Mesenteric fat pad (tissue), 1 donor: ENCODE measurements around the gene MARCHF5. TPM values are rescaled to one million over a fixed set of nuclear protein-coding genes. Genes with fewer than 3 reads are reported as not detected.
"Not testable (repeated sequence)": the region's sequence is repeated elsewhere in the genome, so short reads cannot be mapped to it uniquely, and the experiment has no call there.

Experiments
- DNase-seq: peaks from one replicate; pipeline ENCODE4 v3.0.0-alpha.2; 2020; ENCODE audit warnings: low spot score
- total RNA-seq: library from RNA; stranded (reverse); fragmentation: NEBNext Ultra II Directional; extraction: Animal tissue kit (Norgen Biotek cat#: 25700); gene quantifications from one replicate; pipeline ENCODE4 v1.2.1, GENCODE V29; 2021
- donor health status: DM: yes; HTN: yes; CAD: no.

MARCHF5 gene
- total RNA-seq, 1 donor from 2014 or later, result 52.7 TPM

- DNase-seq, result no peak
These were observed 13.1 kb downstream of the MARCHF5 start for GRCh38 chr10:92304061-92304460.

- DNase-seq, result peak; percentile 65
These were observed 14.4 kb downstream of the MARCHF5 start for GRCh38 chr10:92305133-92306072.

GRCh38 chr10:92309272-92309671, 18.3 kb downstream of the MARCHF5 start:
- no peak for DNase-seq

GRCh38 chr10:92313750-92314149, 22.8 kb downstream of the MARCHF5 start:
- DNase-seq, result no peak

DNA sequence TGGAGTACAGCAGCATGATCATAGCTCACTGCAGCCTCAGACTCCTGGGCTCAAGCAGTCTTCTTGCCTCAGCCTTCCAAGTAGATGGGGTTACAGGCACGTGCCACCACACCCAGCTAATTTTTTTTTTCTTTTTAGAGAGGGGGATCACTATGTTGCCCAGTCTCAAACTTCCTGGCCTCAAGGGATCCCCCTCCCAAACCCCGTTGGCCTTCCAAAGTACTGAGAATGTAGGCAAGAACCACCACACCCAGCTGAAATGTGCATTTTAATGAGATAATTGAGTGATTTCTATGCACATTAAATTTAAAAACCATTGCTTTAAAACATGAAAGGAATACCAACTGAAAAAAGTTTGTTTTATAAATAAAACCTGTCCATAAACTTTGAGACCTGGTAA, 25.6 kb downstream of the MARCHF5 start:
- DNase-seq, result no peak

- DNase-seq, result no peak
These were observed 32.1 kb downstream of the MARCHF5 start for GRCh38 chr10:92323079-92323478.

DNA sequence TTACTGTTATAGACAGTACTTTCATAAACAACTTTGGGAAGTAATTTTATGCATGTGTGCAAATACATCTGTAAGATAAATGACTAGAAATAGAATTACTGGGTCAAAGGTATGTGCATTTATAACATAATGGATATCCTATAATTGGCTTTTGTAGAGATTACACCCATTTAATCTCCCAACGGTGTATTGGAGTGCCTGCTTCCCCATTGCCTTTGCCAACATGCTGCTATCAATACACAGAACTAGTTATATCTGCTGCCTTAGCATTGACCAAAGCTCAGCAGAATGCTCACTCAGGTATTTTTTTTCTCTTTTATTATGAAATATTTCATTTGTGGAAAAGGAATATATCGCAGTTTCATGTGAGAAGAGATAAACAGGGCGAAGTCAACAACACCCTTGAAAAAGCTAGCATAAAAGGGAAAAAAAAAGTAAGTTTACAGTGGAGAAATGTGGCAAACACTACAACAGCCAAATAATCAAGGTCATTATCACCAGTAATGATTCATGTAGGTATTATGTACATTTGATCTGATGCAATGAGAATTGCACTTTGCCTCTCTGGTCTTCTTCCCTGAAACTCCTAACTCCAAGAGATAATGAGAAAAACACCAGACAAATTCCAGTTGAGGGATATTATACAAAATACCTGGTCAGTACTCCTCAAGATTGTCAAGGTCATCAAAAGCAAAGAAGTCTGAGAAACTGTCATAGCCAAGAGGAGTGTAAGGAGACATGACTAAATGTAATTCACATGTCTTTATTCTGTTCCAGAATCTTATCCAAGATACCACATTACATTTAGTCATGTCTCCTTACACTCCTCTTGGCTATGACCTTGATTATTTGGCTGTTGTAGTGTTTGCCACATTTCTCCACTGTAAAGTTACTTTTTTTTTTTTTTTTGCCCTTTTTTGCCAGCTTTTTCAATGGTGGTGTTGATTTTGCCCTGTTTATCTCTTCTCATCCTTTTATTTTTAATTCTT, 36.8 kb downstream of the MARCHF5 start:
- no peak for DNase-seq

GRCh38 chr10:92328993-92329392, 38.0 kb downstream of the MARCHF5 start:
- DNase-seq, result no peak

DNA sequence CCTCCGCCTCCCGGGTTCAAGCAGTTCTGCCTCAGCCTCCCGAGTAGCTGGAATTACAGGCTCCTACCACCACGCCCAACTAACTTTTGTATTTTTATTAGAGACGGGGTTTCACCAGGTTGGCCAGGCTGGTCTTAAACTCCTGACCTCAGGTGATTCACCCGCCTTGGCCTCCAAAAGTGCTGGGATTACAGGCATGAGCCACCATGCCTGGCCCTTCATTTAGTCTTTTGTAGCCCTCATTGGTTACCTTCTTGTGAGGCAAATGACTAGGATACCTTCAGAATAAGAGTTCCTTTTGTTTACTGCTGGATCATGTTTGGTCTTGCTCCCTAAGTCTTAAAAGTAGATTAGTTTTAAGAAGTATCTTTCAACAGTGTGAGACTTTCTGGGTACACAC, 39.0 kb downstream of the MARCHF5 start:
- DNase-seq, result not testable (repeated sequence)

DNA sequence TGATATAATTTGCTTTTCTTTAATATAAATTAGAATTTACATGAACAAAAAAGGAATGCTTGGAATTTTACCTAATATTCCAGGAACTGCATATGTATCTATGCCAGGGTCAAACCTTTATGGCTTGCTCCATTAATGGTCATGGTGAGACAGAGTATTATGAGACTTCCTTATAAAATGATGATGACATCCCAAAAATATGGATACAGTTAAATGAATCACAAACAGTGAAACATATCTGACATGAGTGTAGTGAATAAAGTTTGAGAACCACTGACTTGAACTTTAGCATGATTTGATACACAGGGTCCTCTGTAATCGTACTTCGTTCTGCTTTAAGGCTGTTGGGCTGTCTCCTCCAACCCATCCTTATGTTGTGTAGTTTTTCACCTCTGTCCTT, 51.8 kb downstream of the MARCHF5 start:
- no peak for DNase-seq

DNA sequence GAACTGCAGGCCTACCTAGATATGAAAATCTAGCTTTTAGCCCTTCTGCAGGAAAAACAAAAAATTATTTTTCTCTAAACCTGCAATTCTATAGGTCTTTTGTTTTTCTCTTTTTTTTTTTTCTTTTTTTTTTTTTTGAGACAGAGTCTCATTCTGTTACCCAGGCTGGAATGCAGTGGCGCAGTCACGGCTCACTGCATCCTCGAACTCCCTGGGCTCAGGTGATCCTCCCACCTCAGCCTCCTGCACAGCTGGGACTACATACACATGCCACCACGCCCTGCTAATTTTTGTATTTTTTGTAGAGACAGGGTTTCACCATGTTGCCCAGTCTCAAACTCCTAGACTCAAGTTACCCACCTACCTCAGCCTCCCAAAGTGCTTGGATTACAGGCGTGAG, 54.6 kb downstream of the MARCHF5 start:
- not testable (repeated sequence) for DNase-seq

DNA sequence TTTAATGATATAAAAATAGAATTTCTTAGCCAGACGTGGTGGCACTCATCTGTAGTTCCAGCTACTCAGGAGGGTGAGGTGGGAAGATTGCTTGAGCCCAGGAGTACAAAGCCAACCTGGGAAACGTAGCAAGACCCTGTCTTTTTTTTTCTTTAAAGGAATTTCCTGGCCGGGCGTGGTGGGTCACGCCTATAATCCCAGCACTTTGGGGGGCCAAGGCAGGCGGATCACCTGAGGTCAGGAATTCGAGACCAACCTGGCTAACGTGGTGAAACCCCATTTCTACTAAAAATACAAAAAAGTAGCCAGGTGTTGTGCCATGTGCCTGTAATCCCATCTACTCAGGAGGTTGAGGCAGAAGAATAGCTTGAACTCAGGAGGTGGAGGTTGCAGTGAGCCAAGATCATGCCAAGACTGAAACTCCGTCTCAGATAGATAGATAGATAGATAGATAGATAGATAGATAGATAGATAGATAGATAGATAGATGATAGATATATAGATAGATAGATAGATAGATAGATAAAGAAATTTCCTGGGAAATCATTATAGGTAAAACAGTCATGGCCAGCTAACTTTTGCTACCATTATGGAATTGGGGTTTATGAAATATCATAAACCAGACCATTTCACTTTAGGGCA, 56.2 kb downstream of the MARCHF5 start:
- DNase-seq, result not testable (repeated sequence)

DNA sequence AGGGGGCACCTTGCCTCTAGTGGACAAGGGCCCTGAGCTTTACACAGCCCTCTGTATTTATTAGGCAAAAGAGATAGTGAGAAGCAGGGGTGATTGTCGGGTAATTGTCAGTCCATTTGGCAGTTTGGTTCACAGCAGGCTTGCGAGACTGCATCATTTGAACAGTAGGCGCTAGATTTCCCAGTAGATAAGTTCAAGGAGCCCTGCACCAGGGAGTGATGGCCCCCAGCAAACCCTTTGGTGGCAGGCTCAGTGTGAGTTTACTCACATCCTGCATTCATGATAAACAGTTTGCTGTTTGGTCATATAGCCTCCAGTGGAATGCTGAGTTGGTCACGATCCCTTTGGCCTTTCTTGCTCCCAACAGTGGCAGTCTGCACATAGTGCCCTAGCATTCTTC, 59.4 kb downstream of the MARCHF5 start:
- DNase-seq, result no peak

- no peak for DNase-seq
These were observed 63.6 kb downstream of the MARCHF5 start for GRCh38 chr10:92354587-92354986.

GRCh38 chr10:92356041-92356440, 65.1 kb downstream of the MARCHF5 start:
- DNase-seq, result no peak

DNA sequence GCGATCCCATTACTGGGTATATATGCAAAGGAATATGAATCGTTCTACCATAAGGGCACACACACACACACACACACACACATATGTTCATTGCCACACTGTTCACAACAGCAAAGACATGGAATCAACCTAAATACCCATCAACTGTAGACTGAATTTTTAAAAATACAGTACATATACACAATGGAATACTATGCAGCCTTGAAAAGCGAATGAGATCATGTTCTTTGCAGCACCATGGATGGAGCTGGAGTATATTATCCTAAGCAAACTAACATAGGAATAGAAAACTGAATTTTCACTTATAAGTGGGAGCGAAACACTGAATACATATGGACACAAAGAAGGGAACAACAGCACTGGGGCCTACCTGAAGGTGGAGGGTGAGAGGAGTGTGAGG, 72.5 kb downstream of the MARCHF5 start:
- DNase-seq, result no peak

GRCh38 chr10:92366412-92367021, 75.5 kb downstream of the MARCHF5 start:
- no peak for DNase-seq

DNA sequence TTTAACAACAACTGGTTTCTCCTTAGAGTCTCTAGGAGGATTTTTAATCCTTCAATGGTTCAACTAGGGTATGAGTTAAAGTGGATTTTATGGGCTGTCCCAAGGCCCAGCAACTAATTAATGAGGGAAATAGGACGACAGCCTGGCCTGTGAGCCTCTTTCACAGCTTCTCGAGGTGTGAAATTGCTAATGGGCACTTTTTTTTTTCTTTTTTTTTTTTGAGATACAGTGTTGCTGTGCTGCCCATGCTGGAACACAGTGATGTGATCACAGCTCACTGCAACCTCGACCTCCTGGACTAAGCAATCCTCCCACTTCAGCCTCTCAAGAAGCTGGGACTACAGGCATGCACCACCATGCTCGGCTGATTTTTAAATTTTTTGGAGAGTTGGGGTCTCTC, 87.0 kb downstream of the MARCHF5 start:
- DNase-seq, result no peak

DNA sequence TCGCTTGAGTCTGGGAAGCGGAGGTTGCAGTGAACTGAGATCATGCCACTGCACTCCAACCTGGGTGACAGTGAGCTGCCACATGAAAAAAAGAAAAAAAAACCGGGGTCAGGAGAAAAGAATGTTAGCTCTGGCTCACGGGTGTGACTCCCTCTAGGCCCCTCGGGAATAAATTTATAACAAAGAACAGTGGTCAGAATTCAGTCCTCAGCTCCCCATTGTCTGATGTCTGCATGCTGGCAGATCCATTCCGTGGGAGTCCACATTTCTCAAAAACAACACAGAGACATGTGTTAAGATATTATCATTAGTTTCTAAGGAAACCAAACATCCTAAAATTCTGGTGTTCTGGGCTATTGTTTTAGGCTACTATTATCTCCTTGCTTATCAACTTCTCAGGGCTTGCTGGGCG, 90.6 kb downstream of the MARCHF5 start:
- DNase-seq, result peak; percentile 65

- DNase-seq, result peak; percentile 16
These were observed 91.7 kb downstream of the MARCHF5 start for GRCh38 chr10:92382631-92383030.

- DNase-seq, result peak; percentile 55
These were observed 93.8 kb downstream of the MARCHF5 start for GRCh38 chr10:92384741-92385140.
